ENCODE data around the gene TUBGCP3.
"Not testable (repeated sequence)": the region's sequence is repeated elsewhere in the genome, so short reads cannot be mapped to it uniquely, and the experiment has no call there.

The TUBGCP3 gene

GRCh38 chr13:112529216-112529615 is 58.7 kb downstream of the TUBGCP3 start:
- DNase-seq (ENCODE audit: low read depth in 2 of 2): no peak

DNA sequence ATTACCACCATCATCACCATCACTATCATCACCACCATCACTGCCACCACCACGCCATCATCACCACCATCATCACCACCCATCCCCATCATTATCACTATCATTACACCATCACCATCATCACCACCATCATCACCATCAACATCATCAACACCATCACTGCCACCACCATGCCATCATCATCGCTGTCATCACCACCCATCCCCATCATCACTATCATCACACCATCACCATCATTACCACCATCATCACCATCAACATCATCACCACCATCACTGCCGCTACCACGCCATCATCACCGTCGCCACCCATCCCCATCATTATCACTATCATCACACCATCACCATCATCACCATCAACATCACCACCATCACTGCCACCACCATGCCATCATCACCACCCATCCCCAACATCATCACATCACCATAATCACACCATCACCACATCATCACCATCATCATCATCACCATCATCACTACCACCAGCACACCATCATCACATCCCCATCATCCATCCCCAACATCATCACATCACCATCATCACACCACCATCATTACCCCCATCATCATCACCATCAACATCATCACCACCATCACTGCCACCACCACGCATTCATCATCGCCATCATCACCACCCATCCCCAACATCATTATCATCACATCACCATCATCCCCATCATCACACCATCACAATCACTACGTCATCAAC is 61.7 kb downstream of the TUBGCP3 start:
- DNase-seq (ENCODE audit: low read depth in 2 of 2): no peak

DNA sequence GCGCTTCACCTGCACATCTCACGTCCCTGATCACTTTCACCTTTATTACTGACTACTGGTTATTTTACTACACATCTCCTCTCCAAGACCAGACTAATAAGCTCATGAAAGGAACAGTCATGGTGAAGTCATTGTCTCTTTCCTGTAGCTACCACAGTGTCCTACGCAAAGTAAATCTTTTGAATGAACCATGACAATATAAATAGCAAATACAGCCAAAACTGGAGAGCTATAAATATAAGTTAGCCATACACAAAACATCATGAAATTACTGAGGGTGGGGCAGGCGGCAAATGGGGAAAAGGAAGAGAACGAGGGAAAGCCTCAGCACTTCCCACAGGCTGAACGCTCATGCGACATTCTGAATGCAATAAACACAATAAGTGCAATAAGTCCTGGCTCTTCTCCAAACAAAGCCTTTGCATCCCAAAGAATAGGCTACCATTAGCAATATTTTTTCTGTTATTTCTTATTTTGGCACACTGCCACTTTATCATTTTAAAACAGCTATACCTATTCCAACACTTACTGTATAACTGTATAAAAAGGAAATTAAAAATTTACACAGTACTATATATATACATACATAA is 62.5 kb downstream of the TUBGCP3 start:
- no peak for DNase-seq (ENCODE audit: low read depth in 2 of 2)

GRCh38 chr13:112522578-112522977 is 65.4 kb downstream of the TUBGCP3 start:
- no peak for DNase-seq (ENCODE audit: low read depth in 2 of 2)

DNA sequence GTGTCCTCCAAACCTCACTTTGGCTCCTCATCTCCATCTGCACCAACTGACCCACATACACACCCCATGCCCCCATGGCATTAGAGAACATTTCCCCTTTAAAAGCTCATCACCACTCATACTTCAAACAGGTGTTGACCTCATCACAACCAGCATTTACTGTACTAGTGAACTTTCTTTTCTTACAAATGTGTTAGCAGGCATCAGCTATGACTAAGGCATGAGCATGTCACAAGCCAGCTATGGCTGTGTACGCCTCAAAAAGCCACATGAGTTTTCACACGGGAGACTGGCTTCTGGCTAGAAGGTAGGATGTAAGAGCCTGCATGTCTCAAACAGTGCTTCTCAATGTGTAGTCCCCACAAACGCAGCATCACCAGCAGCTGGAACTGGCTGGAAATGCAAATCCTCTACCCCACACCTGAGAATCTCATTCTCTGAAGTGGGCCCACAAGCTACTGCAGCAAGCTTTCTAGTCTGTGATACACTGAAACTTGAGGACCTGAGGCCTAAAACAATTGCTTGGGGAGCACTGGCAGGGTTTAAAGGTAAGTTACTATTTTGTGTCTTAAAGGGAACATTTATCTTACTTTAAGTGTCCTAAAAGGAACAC is 66.8 kb downstream of the TUBGCP3 start:
- no peak for DNase-seq (ENCODE audit: low read depth in 2 of 2)

DNA sequence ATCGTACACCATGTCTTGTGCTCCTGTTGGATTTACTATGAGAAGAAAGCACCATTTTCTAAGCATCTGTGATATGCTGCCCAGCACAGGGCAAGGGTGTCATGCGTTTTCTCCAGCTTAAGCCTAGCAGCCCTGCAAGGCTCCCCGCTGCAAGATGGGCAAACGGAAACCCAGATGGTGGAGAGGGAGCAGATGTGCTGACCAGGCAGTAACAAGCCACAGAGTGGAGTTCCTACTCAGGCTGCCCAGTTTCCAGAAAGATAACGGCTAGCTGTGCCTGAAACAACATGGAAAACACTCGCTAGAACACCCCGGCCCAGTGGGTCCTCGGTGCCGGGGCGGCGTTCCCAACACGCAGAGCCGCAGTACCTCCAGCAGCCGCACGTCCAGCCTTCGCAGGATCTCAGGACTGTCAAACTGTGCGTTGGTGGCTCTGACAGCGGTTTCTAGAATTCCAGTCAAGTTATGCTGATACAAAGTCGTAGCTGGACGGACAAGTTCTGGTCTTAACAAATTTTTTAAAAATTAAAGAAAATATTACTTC is 68.4 kb downstream of the TUBGCP3 start:
- no peak for DNase-seq (ENCODE audit: low read depth in 2 of 2)

DNA sequence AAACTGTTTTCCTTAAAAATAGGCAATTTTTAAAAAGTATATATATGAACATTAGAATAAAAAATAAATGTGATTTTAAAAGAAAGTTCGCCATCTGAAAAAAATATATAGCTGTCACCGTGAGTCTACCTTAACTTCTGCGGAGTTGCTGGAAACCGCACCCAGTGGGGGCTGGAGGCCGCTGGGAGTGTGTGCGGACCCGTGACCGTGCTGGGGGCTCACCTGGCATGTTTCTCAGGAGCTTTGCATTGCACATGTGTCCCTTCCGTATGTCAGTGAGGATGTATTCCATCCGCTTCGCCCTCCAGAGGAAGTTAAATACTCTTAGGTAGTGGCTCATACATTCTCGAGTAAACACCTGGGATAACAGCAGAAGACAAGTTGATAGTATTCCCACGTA is 71.7 kb downstream of the TUBGCP3 start:
- DNase-seq (ENCODE audit: low read depth in 2 of 2): no peak

DNA sequence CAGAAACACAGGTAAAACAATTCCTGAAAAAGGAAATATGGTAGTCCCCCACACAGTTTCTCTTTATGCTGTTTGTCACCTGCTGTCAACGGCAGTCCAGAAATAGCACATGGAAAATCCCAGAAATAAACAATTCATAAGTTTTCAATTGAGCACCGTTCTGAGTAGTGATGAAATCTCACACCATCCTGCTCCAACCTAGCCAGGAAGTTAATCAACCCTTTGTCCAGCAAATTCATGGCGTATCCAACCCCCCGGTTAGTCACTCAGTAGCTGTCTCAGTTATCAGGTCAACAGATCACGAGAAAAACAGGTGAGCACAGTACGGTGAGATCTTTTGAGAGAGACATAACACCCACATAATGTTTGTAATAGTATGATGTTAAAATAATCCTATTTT is 74.2 kb downstream of the TUBGCP3 start:
- DNase-seq (ENCODE audit: low read depth in 2 of 2): no peak

DNA sequence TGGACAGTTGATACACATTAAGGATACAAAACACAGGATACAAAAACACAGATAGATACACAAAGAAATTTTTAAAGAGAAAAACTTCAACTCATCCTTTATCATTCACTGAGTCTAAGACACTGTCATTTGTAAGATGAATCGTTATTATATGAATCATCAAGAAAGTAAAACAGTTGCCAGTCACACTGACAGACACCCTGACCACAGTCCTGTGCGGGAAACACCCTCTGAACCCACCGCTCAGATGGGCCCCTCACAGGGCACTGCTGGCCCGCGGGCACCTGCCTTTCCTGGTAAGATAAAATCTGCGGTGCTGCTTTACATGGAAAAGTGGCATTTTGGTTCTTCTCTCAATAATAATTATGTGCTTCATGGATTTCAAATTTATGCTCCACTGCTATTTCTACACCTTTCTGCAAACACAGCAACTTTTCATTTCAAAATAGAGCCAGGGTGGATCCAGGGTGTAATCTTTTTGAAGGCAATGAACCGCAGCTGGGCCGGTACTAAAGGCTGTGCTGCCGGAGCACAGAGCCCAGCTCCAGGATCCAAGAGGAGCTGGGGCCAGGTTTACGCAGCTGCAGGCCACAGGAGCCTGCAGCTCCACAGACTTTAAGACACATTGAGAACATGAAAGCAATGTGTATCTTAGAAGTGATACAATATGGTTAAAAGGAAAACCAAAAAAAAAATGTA is 76.8 kb downstream of the TUBGCP3 start:
- no peak for DNase-seq (ENCODE audit: low read depth in 2 of 2)

DNA sequence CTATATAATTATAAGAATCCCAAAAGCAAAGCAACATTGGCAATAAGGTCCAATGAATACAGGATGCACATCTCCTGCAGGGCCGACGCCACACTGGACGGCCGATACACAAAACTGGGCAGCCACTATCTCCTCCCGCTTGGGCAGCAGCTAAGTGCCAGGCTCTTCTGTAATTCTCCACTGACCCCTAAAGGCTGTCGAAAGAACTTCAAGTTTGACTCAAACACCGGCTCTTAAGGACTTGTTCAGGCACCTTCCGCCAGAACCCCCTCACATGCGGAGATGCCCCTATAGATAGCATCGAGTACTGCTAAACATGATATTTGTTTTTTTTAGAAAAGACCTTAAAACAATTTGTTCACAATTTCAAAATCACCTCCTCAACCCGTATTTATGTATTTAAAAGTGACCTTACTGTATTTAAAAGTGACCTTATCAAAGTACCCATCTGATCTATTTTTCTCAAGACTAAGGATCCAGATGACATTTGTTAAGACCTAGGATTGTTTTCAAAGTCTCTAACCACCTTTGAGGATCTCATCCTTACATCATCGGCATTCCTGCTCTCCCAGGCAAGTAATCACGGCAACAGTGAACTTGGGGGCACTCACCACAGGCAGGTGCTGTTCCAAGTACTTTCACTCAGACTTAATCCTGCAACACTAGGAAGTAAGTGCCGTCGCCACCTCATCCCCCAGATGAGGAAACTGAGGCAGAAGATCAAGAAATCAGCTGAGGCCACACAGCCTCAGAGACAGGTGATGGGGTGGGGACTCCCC is 77.8 kb downstream of the TUBGCP3 start:
- DNase-seq (ENCODE audit: low read depth in 2 of 2): no peak

GRCh38 chr13:112509190-112509589 is 78.8 kb downstream of the TUBGCP3 start:
- DNase-seq (ENCODE audit: low read depth in 2 of 2): no peak

DNA sequence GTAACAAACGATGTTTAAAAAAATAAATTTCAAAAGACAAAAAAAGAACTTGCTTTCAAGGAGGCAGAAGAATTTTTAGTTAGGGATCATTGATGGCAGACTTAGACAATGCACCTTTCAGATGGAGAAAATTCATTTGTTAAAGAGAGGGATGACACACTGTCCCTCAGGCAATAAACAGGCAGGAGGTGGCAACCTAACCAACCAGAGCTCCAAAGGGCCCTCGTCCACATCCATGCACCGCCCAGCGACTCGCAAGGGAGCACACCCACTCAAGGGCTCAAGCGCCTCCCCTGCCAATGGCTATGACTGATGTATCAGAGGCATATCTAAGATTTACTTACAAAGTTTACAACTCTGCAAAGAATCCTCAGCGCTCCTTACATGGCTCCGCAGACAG is 81.9 kb downstream of the TUBGCP3 start:
- DNase-seq (ENCODE audit: low read depth in 2 of 2): no peak

- DNase-seq (ENCODE audit: low read depth in 2 of 2): no peak
Observed at GRCh38 chr13:112496166-112496565, 91.8 kb downstream of the TUBGCP3 start.

DNA sequence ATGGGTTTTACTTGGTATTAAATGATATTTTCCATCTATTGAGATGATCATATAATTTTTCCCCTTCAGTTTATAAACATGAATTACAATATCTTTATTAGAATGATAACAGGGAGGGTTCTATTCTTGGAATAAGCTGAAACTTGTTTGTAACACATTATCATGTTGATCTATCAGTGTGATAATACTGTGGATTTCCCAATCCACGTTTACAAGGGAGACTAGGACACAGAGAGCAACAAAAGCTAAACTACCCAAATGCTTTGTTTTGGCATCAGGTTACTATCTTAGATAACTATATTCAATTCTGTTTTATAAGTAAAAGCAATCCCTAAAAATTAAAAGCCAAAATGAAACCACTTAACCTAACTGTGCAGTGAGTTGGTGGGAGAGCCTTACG is 92.5 kb downstream of the TUBGCP3 start:
- DNase-seq (ENCODE audit: low read depth in 2 of 2): no peak

DNA sequence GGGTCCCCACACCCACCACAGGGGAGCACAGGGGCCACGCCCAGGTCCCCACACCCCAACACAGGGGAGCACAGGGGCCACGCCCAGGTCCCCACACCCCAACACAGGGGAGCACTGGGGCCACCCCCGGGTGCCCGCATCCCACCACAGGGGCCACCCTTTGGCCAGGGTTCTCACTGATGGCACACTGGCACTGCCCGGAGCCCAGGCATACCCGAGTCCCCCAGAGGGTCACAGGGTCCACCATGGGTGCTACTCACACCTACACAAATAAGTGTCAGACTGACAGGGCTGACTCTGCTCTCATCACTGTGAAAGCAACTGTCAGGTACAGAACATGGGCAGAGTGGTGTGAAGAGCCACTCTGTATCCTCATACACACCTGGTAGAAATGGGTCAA is 98.8 kb downstream of the TUBGCP3 start:
- DNase-seq (ENCODE audit: low read depth in 2 of 2): no peak

DNA sequence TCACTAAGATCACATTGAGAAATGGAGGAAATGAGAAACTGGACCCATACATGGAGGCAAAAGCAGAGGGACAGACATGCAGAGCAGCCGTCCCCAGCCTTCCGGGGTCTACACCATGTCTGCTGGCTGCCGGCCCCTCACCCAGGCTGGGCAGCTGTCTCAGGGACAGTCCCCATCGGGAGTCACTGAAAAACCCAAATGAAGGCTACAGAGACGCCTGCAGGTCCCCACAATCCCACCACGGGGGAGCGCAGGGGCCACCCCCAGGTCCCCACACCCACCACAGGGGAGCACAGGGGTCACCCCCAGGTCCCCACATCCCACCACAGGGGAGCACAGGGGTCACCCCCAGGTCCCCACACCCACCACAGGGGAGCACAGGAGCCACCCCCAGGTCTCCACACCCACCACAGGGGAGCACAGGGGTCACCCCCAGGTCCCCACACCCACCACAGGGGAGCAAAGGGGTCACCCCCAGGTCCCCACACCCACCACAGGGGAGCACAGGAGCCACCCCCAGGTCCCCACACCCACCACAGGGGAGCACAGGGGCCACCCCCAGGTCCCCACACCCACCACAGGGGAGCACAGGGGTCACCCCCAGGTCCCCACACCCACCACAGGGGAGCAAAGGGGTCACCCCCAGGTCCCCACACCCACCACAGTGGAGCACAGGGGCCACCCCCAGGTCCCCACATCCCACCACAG is 99.5 kb downstream of the TUBGCP3 start:
- not testable (repeated sequence) for DNase-seq (ENCODE audit: low read depth in 2 of 2)

- DNase-seq (ENCODE audit: low read depth in 2 of 2): no peak
Observed at GRCh38 chr13:112487127-112487517, 100.8 kb downstream of the TUBGCP3 start.

GRCh38 chr13:112486386-112487126 is 101.4 kb downstream of the TUBGCP3 start:
- DNase-seq (ENCODE audit: low read depth in 2 of 2): no peak

GRCh38 chr13:112485814-112486213 is 102.1 kb downstream of the TUBGCP3 start:
- DNase-seq (ENCODE audit: low read depth in 2 of 2): not testable (repeated sequence)

GRCh38 chr13:112483299-112483698 is 104.7 kb downstream of the TUBGCP3 start:
- no peak for DNase-seq (ENCODE audit: low read depth in 2 of 2)

All from stimulated activated CD8-positive, alpha-beta memory T cell treated with anti-CD3 and anti-CD28 coated beads, Interleukin-7, amount 100 ng/mL, for 1 hour (primary cell).